ENCODE results near the gene WAPL.
"Not testable (repeated sequence)": the region's sequence is repeated elsewhere in the genome, so short reads cannot be mapped to it uniquely, and the experiment has no call there.

Gene WAPL, protein sequence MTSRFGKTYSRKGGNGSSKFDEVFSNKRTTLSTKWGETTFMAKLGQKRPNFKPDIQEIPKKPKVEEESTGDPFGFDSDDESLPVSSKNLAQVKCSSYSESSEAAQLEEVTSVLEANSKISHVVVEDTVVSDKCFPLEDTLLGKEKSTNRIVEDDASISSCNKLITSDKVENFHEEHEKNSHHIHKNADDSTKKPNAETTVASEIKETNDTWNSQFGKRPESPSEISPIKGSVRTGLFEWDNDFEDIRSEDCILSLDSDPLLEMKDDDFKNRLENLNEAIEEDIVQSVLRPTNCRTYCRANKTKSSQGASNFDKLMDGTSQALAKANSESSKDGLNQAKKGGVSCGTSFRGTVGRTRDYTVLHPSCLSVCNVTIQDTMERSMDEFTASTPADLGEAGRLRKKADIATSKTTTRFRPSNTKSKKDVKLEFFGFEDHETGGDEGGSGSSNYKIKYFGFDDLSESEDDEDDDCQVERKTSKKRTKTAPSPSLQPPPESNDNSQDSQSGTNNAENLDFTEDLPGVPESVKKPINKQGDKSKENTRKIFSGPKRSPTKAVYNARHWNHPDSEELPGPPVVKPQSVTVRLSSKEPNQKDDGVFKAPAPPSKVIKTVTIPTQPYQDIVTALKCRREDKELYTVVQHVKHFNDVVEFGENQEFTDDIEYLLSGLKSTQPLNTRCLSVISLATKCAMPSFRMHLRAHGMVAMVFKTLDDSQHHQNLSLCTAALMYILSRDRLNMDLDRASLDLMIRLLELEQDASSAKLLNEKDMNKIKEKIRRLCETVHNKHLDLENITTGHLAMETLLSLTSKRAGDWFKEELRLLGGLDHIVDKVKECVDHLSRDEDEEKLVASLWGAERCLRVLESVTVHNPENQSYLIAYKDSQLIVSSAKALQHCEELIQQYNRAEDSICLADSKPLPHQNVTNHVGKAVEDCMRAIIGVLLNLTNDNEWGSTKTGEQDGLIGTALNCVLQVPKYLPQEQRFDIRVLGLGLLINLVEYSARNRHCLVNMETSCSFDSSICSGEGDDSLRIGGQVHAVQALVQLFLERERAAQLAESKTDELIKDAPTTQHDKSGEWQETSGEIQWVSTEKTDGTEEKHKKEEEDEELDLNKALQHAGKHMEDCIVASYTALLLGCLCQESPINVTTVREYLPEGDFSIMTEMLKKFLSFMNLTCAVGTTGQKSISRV (N-terminal part only)

DNA sequence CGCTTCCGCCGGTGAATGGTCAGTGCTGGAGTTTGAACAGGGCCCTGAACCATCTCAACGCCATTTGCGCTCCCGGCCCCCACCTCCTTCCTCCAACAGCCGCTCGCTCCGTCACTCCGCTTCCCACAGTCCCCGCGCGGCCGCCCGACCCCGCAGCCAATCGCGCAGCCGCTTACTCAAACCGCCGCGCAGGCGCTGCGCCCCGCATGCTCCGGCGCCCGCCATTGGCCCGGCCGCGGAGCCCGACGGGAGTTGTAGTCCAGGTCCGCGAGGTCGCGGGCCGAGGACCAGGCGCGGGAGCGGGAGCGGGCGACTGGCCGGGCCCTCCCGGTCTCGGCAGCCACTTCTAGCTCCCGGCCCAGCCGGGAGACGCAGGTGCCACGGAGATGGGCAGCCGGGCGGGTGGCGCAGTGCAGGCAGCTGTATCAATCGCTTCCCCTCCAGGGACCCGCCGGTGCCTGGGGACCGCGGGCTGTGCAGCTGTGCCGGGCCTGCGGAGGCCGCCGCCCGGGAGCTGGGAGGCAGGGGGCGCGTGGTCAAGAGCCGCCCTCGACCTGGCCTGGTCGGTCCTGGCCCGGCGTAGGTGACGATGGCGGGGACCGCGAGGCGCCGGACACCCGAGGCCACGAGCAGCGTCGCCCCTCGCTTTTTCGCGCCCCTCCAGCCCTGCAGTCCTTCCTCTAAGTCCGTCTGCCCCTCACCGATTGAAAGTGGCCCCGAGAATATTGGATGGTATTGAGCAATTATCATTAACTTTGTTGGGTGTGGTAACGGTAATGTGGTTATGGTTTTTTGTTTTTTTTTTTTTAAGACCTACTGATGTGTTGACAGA lies at the start of gene WAPL:
Gene WAPL (minus strand): TSS at position 115 of the 832 bp plus-strand sequence. CDS start 3,723 bp downstream, outside the sequence.
- peak; percentile 90 for DNase-seq

DNA sequence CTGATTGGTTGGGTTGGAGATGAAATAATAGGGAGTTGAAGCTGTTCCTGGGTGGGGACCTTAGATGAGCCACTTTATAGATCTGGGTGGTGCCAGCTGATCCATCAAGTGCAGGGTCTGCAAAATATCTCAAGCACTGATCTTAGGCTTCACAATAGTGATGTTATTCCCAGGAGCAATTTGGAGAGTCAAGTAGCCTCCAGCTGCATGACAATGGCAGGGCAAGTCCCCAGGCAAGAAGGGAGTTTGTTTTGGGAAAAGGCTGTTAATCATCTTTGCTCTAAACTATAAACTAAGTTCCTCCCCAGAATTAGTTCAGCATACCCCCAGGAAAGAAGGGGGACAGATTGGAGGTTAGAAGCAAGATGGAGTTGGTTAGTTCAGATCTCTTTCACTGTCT lies 47.7 kb upstream of the WAPL start:
- DNase-seq: no peak

DNA sequence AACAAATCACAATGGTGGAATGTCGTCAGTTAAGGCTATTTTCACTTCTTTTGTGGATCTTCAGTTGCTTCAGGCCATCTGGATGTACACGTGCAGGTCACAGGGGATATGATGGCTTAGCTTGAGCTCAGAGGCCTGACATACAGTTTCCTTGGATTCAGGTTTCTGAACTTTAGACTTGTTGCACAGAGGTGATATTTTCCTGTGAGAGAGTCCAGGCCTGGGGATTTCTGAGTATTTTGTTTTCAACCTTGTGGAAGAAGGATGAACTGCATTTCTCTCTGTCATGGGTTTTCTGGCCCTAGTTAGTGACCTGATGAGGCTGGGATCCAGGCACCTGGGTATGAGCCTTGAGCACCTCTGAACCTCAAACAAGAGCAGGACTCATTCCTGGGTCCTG lies 44.9 kb upstream of the WAPL start:
- DNase-seq: not testable (repeated sequence)

DNA sequence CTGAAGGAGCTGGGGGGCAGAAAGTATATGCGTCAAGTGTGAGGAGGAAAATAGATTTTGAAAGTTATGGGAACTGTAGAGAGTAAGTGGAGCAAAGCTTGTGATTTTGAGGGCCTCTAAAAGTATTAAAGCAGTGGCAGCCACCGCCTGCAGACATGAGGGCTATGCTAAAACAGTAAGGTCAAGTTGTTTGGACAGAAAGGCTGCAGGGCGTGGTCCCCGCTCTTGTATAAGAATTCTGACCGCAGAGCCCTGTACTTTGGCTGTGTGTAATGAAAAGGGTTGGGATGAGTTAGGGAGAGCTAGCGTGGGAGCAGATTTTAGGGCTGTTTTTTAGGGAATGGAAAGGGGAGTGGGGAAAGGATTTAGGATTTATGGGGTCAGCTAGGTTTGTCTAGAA lies 41.7 kb upstream of the WAPL start:
- not testable (repeated sequence) for DNase-seq

DNA sequence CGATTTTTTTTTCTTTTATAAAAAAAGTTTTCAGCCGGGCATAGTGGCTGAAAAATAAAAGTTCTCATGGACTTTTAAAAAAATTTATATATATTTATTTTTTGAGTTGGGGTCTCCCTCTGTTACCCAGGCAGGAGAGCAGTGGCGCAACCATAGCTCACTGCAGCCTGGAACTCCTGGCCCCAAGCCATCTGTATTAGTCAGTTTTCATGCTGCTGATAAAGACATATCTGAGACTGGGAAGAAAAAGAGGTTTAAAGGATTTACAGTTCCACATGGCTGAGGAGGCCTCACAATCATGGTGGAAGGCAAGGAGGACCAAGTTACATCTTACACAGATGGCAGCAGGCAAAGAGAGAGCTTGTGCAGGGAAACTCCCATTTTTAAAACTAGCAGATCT lies 37.1 kb upstream of the WAPL start:
- not testable (repeated sequence) for DNase-seq

DNA sequence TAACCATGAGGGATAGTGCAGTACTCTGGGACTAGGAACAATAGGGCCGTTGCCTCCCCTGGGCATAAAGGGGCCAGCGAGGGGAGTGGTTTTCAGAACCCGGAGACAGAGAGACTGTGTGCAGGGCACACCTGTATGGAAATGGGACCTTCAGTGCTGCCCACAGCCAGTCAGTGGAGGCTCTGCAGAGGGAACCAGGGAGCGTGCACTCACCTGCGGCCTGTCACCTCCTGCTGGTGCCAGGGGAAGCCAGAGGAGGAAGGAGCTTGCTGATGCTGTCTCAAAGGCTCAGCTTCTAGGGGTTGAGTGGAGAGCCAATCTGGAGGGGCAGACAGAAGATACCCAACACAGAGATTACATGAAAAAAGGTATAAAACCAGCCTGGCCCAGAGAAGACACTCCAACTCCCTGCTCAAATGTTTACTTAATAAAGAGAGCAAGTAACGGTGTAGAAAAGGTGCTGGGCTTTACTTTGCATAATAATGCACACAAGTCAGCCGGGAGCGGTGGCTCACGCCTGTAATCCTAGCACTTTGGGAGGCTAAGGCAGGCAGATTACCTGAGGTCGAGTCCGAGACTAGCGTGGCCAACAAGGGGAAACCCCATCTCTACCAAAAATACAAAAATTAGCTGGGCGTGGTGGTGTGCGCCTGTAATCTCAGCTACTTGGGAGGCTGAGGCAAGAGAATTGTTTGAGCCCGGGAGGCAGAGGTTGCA lies 35.5 kb upstream of the WAPL start:
- DNase-seq: peak; percentile 87

DNA sequence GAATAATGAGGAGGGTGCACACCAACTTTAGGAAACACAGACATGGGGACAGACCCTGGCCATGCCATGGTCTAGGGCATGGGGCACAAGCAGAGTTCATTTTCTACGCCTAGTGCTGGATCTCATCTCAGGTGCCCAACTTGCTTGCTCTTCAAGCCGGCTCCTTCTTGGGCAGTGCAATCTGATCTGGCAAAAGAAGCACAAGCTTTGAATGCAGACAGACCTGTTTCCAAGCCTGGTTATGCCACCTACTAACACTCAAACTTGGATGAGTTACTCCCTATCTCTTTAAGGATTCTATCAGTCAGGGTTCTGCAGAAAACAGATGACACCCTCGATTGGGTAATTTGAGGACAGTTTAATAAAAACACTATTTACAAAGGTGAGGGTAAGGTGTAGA lies 34.9 kb upstream of the WAPL start:
- no peak for DNase-seq

DNA sequence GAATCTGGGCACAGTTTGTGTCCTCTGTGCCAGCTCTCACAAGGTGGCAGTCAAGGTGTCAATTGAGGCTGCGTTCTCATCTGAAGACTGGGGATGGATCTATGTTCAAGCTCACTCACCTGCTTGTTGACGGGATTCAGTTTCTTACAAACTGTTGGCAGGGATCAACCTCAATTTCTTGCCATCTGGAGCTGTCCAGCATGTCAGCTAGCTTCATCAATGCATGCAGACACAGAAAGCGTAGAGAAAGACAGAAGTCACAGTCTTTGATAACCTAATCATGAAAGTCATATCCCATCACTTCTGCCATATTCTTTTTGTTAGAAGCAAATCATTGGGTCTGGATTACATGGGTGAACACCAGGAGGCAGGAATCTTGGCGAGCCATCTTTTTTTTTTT lies 32.0 kb upstream of the WAPL start:
- DNase-seq: no peak

DNA sequence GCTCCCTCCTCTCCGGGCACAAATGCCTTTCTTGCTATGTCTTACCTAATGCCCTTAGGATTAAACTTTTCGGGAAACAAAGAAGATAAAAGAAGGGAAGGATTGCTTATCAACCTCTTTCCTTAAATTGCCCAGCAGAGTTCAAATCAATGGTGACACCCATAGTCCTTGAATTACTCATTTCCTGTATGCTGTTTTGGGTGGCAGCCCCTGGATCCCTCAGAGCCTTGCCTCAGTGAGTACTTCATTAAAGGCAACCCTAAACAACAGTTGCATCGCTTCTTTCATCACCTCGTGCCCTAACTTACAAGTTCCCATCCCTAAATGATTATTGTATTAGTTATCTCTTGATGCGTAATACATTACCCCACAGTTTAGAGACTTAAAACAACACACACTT lies 31.6 kb upstream of the WAPL start:
- DNase-seq: no peak

DNA sequence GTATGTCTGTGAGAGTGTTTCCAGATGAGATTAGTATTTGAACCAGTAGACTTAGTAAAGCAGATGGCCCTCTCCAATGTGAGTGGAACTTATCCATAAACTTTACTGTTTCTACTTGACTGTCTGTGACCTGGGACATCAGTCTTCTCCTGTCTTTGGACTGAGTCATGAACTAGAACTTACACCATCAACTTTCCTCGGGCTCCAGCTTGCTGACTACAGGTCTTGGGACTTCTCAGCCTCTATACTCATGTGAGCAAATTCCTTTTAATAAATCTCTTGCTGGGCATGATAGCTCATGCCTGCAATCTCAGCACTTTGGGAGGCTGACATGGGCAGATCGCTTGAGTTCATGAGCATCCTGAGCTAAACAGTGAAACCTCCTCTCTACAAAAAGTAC lies 25.7 kb upstream of the WAPL start:
- no peak for DNase-seq

DNA sequence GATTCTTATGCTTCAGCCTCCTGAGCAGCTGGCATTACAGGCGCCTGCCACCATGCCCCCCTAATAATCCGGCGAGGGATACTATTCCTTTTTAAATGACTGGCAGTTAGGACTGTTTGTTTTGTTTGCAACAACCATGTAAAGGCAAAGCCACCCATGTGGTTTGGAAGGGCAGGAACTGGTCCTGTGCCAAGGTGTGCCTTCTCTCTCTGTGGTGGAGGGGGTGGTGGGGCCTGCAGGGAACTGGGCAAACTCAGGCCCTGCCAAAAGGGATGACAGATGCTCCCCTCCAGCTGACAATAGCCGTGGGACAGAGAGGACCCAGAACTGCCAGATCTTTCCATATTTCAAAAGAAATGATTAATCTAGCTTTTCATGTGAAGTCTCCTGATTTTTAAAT lies 23.5 kb upstream of the WAPL start:
- no peak for DNase-seq

DNA sequence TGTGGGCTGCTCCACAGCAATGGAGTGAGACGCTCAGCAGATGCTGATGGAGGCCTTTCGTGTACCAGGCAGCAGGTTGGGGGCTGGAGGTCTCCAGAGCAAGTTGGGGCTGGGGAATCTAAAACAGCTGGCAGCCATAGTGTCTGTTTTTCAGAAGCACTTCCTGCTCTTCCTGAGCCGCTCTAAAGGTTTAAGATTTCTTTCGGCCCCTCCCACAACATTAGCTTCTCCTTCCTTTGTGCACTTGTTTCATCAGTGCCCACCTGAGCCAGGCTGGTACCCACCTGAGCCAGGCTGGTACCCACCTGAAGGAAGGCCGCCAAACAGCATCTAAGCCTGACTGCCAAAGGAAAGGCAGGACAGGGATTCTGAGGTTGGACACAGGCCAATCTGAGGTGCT lies 18.4 kb upstream of the WAPL start:
- no peak for DNase-seq

DNA sequence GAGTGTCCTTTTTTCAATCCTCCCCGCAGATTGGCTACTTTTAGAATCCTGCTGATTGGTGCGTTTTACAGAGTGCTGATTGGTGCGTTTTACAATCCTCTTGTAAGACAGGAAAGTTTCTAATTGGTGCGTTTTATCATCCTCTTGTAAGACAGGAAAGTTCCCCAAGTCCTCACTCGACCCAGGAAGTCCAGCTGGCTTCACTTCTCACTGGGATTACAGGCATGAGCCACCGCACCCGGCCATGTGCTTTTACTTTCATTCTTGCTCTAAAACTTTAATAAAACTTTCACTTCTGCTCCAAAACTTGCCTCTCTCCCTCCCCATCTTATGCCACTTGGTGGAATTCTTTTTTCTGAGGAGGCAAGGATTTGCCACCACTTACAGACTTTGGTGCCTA lies 17.0 kb upstream of the WAPL start:
- DNase-seq: no peak

DNA sequence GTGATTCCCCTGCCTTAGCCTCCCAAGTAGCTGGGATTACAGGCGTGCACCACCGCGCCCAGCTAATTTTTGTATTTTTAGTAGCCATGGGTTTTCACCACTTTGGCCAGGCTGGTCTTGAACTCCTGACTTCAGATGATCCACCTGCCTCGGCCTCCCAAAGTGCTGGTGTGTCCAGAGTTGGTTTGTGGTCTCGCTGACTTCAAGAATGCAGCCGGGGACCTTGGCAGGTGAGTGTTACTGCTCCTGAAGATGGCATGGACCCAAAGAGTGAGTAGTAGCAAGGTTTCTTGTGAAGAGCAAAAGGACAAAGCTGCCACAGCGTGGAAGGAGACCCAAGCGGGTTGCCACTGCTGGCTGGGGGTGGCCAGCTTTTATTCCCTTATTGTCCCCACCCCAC lies 16.4 kb upstream of the WAPL start:
- DNase-seq: not testable (repeated sequence)

DNA sequence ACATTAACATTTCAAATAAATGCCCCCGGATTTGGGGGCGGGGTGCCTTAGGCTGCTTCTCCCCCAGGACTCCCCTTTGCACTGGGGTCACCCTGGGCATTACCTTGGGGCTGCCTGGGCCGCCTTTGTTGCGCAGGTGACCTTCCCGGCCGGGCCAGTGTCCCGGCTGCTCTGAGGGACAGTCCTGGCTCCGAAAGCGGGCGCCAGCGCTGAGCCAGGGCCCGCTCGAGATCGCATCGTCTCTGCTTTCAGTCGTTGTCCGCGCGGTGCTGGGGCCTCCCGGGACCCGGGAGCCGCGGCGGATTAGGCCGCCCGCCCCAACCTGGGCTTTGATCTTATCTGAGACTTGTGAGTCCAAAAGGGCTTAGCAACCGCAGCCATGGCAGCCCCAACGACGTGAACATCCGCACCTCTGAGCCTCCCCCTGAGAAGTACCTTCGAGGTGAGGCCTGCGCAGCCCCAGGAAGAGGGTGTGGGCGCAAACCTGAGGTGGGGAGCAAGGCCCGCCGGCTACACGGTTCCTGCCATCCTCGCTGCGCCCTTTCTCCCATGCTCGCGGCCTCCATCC lies 14.8 kb upstream of the WAPL start:
- DNase-seq: no peak

DNA sequence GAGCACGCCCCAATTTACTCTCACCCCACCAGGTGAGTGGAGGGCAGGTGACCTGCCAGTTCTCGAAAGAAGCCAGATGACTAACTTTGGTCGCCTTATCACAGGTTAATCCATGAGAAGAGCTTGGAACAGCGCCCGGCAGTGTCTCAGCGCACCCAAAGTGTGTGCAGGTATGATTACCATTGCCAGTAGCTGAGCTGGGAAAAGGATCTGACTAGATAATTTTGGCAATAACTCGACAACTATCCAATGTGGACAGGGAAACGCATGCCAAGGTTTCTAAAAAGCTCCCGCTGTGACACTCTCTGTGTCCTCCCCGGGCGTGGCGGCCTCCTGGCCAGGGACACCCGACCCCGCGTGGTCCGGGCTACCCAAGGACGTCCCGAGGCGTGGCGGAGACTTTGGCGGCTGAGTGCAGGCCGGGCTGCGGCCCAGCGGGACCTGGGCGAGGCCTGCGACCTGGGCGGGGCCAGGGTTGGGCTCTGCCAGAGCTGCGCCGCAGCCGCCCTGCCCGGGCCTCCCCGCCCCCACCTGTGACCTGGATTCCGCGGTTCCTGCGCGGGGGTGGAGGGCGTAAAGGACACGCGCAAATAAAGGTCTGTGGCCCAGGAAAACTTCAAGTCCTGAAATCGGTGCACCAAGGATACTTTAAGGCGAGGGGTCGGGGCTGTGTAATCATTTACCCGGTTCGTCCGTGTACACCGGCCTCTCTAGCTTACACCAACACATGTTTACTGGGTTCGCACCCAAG lies 13.7 kb upstream of the WAPL start:
- no peak for DNase-seq

DNA sequence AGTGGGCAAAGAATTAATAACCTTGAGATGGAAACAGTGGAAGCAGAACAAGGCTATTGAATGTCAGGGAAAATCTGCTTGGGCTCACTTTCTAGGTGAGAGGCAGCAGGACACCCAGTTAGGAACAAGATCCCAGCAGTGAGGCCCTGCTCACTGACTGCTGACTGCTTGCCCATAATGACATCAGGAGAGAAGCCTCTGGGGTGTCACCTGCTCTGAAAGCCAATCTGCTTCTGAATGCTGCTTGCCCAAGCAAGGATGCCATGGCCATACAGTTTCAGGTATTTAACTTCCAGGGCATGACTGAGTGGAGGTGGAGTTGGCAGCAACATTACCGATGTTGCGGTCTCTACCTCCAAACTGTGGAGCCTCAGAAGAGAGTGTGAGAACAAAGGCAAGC lies 11.7 kb upstream of the WAPL start:
- no peak for DNase-seq

DNA sequence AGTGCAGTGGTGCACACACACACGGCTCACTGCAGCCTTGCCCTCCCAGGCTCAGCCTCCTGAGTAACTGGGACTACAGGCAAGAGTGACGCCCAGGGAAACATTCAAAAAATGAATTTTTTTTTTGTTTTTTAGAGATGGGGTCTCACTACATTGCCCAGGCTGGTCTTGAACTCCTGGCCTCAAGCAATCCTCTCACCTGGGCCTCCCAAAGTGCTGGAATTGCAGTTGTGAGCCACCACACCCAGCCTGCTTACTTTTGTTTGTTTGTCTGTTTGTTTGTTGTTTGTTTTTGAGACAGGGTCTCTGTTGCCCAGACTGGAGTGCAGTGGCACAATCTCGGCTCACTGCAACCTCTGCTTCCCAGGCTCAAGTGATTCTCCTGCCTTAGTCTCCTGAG lies 7.1 kb upstream of the WAPL start:
- DNase-seq: not testable (repeated sequence)

DNA sequence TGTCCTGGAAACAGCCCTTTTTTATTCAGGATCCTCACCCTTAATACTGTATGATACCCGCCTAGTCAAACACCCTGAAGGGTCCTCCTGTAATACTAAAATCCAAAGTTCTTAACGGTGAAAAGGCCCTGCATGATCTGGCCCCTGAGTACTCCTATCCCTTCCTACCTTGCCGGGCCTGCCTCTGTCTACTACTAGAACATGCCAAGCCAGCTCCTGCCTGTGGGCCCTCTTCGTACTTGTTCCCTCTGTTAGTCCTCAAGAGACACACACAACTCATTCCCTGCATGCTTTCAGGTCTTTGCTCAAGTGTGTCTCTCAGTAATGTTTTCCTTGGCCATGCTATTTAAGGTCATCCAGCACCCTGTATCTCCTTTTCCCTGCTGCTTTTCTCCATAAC lies 5.0 kb upstream of the WAPL start:
- DNase-seq: no peak

DNA sequence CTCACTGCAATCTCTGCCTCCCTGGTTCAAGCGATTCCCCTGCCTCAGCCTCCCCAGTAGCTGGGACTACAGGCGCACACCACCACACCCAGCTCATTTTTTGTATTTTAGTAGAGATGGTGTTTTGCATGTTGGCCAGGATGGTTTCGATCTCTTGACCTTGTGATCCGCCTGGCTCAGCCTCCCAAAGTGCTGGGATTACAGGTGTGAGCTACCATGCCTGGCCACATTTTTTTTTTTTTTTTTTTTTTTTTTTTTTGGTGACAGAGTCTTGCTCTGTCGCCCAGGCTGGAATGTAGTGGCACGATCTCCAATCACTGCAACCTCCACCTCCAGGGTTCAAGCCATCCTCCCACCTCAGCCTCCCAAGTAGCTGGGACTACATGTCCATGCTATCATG lies 4.1 kb upstream of the WAPL start:
- not testable (repeated sequence) for DNase-seq
